Stimulated activated CD4-positive, alpha-beta T cell treated with anti-CD3 and anti-CD28 coated beads, TNF-alpha, amount 100 ng/mL, for 24 hours (primary cell): ENCODE data around the gene TRIM54.

ENCODE experiments used
- DNase-seq, 3 experiments: peaks; one replicate each; pipeline ENCODE4 v3.0.0-alpha.2; 2020; ENCODE audit warnings: low read depth in 3 of 3

TRIM54 gene

GRCh38 chr2:27281855-27282559 is at the start of gene TRIM54:
Gene TRIM54 (plus strand): TSS chr2:27282429. CDS start chr2:27282732, 303 bp downstream.
- DNase-seq = no peak

- no peak for DNase-seq
Observed at GRCh38 chr2:27233341-27233740, 48.9 kb upstream of the TRIM54 start.

DNA sequence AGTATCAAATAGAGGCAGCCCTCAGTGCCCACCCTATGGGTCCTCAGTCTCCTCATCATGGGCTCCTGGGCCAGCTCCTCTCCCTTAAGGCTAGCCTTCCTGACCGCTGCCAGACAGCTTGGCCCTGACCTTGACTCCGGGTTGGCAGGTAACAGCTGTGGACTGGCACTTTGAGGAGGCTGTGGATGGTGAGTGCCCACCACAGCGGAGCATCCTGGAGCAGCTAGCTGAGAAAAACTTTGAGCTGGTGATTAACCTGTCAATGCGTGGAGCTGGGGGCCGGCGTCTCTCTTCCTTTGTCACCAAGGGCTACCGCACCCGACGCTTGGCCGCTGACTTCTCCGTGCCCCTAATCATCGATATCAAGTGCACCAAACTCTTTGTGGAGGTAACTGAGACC is 46.1 kb upstream of the TRIM54 start:
- DNase-seq = no peak

DNA sequence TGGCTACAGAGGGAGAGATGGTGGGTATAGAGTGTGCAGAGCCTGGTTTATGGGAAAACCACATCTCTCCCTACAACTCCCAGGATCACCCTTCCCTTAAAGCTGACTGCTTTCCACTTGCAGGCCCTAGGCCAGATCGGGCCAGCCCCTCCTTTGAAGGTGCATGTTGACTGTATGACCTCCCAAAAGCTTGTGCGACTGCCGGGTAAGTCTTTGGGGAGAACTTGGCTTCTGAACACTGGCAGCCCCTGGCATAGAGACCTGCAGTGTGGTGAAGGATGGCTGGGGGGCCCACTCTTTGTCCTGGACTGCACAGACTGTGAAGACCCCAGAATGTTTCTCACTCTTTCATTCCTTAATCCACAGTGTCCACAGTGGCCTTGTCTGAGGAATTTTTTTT is 45.6 kb upstream of the TRIM54 start:
- DNase-seq = no peak

- DNase-seq = no peak
Observed at GRCh38 chr2:27237341-27237945, 44.8 kb upstream of the TRIM54 start.

GRCh38 chr2:27238976-27239375 is 43.3 kb upstream of the TRIM54 start:
- no peak for DNase-seq

DNA sequence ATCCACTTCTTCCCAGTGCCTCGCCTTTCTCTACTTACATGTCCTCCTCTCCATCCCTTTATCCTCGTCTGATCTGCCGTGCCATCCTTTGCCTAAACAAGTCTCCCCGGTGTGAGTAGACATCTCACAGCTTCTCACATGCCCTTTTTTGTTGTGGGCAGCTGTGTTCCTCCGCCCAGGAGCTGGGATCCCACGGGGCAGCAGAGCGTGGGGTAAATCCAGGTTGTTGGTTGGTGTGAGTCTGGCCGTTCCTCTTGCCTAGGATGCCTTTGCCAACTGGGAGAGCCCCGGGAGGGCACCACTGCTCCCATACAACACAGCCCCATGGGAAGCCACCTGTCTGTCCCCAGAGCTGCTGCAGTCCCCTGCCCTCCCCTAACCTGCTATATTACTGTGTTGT is 41.8 kb upstream of the TRIM54 start:
- DNase-seq = no peak

GRCh38 chr2:27241761-27242613 is 40.2 kb upstream of the TRIM54 start:
- no peak for DNase-seq

GRCh38 chr2:27242614-27242951 is 39.6 kb upstream of the TRIM54 start:
- no peak for DNase-seq

DNA sequence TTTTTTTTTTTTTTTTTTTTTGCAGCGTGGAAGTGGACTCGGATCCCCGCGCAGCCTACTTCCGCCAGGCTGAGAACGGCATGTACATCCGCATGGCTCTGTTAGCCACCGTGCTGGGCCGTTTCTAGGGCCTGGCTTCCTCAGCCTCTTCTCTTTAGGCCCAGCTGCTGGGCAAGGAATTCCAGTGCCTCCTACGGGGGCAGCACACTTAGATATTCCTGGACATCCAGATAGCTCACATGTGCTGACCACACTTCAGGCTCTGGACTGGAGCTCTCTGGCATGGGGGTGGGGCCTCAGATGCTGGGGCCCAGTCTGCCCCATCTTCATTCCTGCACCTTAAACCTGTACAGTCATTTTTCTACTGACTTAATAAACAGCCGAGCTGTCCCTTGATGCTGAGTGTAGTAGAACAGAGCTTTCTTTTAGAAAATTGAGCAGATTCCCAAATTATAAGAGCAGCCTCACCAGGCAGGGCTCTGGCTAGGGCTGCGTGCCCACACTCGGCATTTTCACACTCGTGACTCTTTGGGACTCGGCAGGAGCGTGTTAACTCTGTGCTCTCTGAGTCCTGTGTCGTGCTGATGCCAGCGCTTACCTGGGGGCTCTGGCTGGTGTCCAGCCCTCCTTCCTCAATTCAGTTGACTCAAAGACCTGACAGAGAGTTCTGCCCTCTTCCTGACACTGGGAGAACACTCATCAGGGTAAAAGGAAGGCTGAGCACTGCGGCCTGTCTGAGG is 38.7 kb upstream of the TRIM54 start:
- DNase-seq = no peak

- DNase-seq = no peak
Observed at GRCh38 chr2:27245116-27245515, 37.1 kb upstream of the TRIM54 start.

DNA sequence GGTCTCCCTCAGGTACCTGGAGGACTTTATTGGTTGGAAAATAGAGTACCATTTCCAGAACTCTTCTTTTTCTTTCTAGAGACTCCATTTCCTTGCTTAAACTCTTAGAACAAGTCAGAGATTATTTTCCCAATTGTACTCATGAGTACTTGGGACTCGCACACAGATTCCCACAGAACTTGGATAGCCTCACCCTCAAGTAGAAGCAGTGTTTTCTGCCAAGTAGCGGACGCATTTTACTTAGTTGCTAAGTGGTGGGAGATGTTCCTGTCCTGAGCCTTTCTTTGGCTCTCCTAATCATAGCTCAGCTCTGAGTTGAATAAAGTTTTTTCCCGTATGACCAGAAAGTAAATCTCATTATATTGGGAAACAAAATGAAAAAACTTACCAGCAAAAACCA is 36.6 kb upstream of the TRIM54 start:
- DNase-seq = no peak

DNA sequence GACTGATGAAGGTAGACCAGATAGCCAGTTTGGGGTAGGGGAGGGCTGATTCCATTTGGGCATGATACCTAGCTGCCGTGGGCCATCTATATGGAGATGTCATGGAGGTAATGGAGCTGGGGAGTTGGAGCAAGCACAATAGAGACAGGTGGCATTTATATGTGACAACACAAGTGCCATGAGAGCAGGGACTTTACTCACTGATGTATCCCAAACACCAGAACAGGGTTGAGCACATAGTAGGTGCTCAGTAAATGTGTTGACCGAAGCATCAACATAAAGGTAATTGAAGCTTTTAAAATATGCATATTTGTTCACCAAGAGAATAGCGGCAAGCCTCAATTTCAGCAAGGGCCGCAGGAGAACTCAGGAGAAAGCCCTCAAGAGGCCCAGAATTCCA is 34.3 kb upstream of the TRIM54 start:
- no peak for DNase-seq

DNA sequence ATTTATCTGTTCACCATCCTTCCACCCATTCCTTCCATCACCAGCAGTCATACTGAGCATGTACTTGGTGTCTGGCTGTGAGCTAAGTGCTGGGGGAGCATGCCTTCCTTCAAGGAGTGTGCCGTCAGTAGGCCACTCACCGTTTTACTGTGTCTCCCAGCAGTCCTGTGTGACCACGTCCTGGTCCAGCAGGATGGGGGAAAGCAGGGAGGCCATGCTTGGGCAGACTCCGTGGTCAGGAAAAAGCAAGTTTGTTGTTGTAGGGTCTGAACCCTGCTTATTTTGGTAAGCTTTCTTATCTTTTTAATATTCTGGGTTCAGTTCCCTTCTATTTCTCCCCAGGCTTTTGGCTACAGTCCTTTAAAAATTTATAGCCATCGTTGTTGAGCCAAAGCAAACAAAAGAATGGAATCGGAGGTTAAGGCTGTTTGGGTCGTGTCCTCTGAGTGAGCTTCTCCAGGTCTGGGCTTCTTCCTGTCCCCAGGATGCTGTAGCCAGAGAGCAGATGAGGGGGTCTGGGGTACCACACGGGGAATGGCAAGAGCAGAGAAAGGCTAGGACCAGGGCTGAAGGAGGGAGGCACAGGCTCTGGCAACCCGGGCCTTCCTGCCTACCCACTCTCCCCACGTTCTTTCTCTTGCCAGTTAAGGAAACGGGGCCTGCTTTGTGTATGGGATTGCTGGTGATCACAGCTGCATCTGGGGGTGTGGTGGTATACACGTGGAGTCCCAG is 32.9 kb upstream of the TRIM54 start:
- no peak for DNase-seq

- DNase-seq = peak in 2 of 3 experiments; percentile 12 to 59
Observed at GRCh38 chr2:27249891-27250651, 32.2 kb upstream of the TRIM54 start.

- no peak for DNase-seq
Observed at GRCh38 chr2:27250652-27251379, 31.4 kb upstream of the TRIM54 start.

GRCh38 chr2:27251766-27252165 is 30.5 kb upstream of the TRIM54 start:
- no peak for DNase-seq

GRCh38 chr2:27255187-27255586 is 27.0 kb upstream of the TRIM54 start:
- no peak for DNase-seq

- DNase-seq = no peak
Observed at GRCh38 chr2:27255660-27256059, 26.6 kb upstream of the TRIM54 start.

DNA sequence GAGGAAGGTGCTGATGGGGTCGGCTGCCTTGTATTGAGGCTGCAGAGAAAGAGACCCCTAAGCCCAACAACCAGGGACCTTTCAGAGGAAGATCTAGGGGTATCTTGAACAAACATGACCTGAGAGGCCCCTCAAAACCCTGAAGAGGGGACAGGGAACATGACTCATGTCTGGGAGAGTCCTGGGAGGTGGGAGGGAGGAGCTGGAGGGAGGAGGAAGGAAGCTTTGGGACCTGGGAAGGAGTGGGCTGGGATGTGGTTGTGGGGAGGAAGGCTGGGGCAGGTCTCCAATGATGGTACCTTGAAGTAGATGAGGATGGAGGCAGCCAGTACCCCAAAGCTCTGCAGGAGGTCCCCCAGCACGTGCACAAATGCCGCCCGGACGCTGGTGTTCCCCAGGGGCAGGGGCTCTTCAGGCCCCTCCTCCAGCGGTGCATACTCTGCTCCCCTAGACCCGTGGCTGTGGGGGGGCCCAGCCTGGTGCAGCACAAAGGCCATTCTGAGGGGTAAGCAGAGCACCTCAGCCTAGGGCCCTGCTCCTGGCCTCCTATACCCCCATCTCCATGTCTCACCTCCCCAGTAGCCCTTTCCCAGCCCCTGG is 25.3 kb upstream of the TRIM54 start:
- no peak for DNase-seq
